Measurements from ENCODE around the gene SAP30BP. TPM values are rescaled to one million over a fixed set of nuclear protein-coding genes. Genes with fewer than 3 reads are reported as not detected.

Gene SAP30BP
- 106 TPM for total RNA-seq

DNA sequence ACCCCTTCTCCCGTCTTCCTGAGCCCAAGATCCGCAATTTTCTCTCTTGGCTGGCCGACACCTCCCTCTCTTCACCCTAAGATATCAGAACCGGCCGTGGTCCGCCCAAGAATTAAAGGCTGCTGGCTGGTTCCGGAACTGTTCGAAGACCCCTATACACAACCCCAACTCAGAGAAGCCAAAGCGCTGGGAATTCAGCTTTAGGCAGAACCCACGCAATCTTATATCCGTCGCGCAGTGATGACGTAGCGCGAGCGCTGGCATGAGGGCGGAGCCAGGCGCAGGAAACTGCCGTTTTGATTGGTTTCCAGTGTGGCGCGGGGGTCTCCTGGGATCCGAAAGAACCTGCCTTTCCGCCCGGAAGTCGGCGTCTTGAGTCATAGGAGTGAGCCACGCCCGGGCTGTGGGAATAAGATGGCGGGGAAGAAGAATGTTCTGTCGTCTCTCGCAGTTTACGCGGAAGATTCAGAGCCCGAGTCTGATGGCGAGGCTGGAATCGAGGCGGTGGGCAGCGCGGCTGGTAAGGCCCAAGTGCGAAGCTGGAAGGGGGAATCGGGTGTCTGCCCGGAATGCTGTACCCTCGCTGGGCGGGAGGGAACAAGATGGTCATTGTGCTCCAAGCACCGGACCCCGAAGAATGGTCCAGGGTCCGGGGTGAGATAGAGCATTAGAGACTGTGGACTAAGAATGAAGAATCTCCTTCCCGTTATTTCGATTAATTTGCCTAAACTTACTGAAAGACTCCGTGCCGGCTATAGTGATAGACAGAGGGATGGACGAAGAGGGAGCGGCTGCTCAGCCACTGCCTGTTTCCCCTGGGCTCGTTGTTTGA lies at the start of gene SAP30BP, which contains the start of gene RECQL5:
SAP30BP (plus strand) TSS at position 380 of the 832 bp plus-strand sequence; CDS start at position 415, 35 bp downstream.
RECQL5 (minus strand) TSS at position 196 of the 832 bp plus-strand sequence. CDS start 597 bp downstream, outside the sequence.
- DNase-seq (ENCODE audit: low spot score) = peak; percentile 99

DNA sequence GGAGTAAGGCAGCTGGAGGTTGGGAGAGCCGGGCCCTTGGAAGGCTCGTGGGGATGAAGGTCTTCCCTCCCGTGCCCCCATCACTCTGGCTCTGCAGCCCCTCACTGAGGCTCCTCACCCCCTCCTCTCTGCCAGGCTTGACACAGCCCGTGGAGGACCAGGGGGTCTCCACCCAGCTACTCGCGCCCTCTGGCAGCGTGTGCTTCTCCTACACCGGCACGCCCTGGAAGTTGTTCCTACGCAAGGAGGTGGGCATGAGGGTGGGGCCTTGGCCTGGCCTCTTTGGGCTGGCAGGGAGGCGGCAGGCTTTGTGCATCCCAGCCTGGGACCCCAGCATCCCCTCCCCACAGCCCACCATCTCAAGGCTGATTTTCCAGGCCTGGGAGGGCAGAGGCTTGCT lies 49.5 kb upstream of the SAP30BP start:
- no peak for DNase-seq (ENCODE audit: low spot score)

DNA sequence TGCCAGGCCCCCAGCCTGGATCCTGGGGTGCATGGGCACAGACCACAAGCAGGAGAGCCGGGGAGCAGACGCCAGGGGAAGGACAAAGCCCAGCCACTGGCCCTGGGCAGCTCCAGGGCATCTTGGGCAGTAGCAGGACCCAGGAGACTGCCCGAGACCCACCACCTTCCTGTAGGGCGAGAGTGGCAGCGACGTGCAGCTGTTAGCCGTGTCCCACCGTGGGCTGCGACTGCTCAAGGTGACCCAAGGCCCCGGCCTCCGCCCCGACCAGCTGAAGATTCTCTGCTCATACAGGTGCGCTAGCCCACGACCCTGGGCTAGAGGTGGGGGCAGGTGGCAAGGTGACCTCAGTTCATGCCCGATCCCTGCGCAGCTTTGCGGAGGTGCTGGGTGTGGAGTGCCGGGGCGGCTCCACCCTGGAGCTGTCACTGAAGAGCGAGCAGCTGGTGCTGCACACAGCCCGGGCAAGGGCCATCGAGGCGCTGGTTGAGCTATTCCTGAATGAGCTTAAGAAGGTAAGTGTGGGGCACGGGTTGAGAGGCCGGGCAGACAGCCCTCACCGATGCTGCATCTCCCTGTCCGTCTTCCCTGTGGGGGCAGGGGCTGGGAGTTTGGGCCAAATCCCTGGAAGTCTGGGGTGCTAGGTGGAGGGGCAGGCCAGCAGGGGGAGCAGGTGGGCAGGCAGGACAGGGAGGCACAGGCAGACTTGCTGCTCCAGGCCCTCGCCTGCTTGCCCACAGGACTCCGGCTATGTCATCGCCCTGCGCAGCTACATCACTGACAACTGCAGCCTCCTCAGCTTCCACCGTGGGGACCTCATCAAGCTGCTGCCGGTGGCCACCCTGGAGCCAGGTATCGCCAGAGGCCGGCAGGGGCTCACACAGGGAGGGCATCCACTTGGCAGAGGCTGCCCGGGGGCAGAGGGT lies 47.4 kb upstream of the SAP30BP start:
- DNase-seq (ENCODE audit: low spot score) = no peak

DNA sequence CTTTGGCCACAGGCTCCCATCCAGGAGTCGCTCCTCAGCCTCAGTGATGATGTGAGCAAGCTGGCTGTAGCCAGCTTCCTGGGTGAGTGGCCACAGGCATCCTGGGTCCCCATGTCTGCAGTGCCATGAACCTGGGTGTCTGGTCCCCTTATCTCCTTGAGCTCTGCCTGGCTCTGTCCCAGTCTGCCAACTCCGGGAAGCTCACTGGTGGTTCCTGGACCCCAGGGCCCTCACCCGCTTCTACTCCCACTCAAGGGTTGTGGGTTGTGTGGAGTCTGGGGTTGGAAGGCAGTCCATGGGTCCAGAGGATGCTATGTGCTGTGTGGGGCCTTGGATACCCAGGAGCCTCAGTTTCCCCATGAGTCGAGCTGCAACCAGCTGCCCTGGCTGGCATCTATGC lies 45.6 kb upstream of the SAP30BP start:
- DNase-seq (ENCODE audit: low spot score) = no peak

DNA sequence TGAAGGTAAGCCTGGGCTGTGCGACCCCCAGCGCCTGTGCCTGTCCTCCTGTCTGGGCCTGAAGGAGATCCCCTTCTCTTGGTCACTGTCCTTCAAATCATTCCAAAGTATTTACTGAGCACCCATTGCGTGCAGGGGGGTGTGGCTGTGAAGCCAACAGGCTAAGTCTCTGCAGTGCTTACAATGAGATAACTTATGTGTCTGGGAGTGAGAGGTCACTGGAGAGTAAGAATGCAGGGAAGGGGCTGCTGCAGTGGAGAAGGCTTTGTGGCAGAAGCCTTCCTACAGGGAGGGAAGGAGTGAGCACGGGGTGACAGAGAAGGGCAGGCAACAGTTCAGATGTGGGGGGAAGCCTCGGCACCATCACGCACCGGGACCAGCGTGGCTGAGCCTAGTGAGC lies 45.1 kb upstream of the SAP30BP start:
- no peak for DNase-seq (ENCODE audit: low spot score)

DNA sequence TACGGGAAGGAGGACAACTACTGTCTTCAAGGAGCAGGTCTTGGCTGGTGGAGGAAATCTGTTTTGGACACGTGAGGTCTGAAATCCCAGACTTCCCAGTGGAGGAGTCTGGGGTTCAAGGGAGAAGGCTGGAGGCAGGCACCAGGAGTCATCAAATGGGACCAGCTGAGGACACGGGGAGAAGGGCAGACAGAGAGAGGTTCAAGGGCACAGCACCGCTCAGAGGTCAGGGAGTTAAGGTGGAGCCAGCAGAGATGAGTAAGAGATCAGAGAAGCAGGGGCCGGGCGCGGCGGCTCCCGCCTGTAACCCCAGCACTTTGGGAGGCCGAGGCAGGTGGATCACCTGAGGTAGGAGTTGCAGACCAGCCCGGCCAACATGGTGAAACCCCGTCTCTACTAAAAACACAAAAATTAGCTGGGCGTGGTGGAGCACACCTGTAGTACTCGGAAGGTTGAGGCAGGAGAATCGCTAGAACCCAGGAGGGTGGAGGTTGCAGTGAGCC lies 44.3 kb upstream of the SAP30BP start:
- no peak for DNase-seq (ENCODE audit: low spot score)

DNA sequence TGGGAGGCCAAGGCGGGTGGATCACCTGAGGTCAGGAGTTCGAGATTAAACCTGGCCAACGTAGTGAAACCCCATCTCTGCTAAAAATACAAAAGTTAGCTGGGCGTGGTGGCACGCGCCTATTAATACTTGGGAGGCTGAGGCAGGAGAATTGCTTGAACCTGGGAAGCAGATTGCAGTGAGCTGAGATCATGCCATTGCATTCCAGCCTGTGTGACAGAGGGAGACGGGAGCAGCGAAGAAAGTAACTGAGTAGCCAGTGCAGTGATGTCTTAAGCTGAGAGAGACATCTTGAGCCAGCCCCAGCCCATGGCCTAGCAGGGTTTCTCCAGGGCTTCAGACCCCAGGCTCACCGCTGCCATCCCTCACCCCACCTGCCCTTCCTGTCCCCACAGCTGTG lies 43.8 kb upstream of the SAP30BP start:
- DNase-seq (ENCODE audit: low spot score) = no peak

DNA sequence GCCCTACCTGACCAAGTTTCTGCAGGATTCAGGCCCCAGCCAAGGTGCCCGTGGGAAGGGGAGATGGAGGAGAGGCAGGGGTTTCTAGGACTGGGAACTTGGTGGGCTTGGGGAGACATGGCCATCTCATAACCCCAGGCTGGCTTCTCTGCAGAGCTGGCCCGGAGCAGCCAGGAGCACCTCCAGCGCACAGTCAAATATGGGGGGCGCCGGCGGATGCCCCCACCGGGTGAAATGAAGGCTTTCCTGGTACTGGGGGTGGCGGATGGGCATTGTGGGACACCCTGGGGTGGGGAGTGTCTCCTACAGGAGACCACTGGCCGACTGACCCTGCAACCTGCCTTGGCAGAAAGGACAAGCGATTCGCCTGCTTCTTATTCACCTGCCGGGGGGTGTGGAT lies 43.1 kb upstream of the SAP30BP start:
- DNase-seq (ENCODE audit: low spot score) = no peak

DNA sequence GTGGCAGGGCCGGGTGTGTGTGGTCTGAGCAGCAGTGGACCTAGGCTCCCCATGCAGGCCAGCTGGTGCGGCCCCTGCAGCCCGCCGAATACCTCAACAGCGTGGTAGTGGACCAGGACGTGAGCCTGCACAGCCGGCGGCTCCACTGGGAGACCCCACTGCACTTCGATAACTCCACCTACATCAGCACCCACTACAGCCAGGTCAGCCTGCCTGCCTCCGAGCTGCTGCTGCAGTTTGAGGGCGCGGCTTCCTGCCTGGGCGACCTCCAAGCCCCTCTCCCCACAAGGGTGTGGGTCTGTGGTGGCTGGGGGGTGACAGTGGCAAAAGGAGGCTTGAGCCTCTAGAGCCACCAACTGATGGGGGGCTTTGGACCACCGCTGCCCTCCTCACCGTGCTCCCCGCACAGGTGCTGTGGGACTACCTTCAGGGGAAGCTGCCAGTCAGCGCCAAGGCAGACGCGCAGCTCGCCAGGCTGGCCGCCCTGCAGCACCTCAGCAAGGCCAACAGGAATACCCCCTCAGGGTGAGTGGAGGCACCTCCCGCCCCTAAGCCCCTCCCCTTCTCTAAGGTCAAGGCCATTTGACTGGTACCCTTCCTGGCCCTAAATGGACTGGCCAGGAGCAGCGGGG lies 42.3 kb upstream of the SAP30BP start:
- no peak for DNase-seq (ENCODE audit: low spot score)

DNA sequence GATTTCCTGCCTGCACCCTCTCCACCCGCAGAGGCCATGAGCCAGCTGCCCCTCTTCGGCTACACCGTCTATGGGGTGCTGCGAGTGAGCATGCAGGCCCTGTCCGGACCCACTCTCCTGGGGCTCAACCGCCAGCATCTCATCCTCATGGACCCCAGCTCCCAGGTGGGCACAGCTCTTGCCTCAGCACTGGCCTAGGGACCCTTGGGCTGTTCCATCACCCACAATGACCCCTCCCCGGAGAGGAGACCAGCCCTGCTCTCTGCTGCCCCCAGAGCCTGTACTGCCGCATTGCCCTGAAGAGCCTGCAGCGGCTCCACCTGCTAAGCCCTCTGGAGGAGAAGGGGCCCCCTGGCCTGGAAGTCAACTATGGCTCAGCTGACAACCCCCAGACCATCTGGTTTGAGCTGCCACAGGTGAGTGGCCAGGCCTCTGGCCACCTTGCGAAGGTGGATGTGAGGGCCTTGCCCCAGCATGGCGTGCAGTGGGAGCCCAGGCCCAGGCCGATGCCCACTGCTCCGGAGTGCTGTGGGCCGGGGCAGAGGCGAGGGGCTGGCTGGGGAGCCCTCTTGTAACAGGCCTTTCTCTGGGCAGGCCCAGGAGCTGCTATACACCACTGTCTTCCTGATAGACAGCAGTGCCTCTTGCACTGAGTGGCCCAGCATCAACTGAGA lies 41.2 kb upstream of the SAP30BP start:
- no peak for DNase-seq (ENCODE audit: low spot score)

DNA sequence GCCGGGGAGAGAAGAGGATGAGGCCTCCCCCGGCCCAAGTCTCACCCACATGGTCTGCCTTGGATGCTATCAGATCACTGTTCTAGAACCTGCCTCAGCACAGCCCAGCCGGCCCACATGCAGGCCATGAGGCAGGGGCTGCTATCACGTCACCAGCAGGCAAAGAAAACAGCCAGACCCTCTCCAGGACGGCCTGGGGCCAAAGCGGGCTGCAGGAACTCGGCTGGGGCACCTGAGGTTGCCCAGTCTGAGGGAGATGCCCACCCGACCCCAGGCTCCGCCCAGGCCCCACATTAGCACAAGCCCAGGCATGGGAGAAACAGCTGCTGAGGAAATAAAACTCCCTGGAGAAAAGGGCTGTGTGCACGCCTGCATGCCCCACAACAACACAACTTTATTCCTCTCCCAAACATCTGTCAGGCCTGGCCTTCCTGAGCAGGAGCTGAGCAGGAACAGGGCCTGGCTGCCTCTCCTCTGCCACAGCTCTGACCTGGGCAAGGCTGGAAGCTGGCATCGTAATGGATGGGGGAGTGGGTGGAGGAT lies 40.6 kb upstream of the SAP30BP start:
- DNase-seq (ENCODE audit: low spot score) = no peak

DNA sequence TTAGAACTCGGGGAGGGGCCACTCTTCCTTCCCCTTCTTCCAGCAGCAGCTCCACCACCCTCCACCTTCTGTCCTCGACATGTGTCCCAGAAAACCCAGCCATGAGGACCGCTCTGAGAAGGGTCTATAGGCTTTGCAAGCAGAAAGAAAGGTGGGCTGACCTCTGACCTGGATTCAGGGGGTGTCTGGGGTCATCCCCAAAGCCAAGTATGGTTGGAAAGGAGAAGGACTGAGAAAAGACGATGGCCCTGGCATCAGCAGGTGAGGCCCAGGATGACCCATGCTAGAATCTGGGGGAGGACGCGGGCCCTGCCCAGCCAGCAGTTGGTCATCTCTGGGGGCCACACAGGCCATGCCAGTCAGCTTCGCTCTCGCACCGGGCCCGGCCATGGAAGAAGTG lies 40.0 kb upstream of the SAP30BP start:
- no peak for DNase-seq (ENCODE audit: low spot score)

DNA sequence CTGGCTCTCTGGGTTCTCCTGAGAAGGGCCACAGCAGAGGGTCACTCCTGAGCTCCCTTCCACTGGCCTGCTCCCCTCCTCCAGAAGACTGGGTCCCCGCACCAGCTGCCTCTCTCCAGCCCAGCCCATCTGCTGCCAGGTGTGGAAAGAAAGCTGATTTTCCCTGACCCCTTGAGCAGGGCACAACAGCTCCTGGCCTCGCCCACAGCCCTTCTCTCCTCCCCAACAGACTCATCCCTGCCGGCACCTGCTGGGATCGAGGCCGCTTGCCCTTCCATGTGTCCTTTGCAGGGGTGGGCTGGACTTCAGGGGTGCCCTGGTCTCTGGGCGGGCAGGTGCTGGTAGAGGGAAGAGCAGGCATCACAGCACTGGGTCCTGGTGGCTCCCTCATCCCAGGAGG lies 38.7 kb upstream of the SAP30BP start:
- DNase-seq (ENCODE audit: low spot score) = no peak

DNA sequence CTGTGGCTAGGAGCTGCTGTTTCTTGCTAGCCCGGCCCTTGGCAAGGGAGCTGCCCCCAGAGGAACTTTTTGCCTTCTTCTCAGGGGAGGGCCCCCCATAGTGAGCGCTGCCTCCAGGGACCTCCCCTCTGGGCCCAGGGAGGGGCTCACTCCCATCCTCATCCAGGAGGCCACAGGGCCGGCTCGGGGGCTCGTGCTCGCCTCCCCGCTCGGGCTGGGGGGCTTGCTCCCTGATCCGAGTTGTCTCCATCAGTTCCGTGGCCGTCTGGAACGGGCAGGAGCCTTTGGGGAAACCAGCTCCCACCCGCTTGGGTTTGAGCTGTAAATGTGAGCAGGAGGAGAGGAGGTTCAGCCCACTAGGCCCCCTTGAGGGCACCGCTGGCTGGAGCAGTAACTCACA lies 38.0 kb upstream of the SAP30BP start:
- DNase-seq (ENCODE audit: low spot score) = no peak

DNA sequence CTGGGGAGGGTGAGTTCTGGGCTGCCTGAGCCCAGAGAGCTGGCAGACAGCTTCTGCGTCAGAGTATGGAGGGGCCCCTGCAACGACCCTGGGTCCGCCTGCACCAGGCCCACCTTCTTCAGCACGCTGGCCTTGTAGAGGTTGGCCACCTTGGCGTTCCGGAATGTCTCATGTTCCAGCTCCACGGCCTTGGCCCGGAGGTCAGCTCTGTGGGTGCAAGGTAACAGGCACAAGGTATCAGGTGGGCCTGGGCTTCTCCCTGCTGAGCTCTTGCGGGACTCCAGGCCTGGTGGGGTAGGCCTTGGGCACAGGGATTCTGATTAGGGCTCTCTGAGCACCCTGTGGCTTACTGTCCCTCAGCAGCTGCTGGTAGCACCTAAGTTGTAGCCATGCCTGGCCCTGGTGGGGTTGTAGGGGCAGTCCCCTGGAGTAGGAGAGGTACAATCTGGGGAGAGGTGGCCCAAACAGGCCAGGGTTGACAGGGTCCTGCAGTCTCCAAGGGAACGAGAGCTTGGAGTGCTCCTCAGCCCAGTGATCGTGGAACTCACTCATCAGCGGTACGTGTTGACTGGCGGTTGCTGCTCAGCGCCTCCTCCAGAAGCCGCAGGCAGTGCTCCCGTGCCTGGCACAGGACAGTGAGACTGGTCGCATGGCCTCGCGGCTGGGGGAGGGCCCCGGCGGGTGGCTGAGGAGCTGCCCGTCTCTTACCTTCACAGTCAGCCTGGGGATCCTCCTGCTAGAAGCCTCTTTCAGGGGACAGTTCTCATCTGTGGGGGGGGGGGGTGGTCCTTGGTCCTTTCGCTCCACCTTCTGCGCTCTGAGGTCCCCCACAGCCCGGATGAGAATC lies 36.8 kb upstream of the SAP30BP start:
- no peak for DNase-seq (ENCODE audit: low spot score)

DNA sequence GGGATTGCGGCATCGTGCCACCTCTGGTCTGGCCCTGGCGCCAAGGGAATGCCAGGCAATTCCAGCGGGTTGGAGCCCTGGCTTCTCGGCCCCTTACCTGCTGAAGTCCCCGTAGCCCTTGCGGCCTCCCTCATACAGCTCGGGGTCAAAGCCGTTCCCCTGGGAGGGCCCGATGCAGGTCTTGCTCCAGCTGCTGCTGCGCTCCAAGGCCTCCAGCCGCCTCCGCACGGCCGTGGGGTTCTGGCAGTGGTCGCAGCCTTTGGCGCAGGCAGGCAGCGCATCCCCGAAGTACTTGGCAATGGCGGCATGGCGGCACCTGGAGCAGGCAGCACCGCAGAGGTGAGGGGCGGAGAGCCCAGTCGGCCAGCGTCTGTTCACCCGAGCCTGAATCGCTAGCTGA lies 35.8 kb upstream of the SAP30BP start:
- DNase-seq (ENCODE audit: low spot score) = no peak

DNA sequence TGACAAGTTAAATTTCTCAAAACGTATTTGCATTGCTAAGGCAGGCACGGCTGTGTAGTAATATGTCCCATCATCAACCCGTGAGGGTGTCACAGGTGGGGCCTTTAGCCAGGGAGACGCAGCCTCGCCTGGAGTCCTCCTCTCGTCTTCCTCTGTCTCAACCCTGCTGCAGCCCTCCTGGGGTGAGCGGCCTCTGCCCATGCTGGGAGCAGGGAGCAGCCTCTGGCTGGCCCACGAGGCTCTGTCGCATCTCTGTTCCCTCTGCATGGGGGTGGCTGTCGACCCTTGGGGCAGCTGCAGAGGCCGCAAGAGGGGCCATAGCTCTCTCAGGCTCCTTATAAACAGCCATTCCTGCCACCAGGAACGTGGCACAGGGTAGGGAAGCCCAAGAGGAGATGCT lies 34.7 kb upstream of the SAP30BP start:
- no peak for DNase-seq (ENCODE audit: low spot score)

DNA sequence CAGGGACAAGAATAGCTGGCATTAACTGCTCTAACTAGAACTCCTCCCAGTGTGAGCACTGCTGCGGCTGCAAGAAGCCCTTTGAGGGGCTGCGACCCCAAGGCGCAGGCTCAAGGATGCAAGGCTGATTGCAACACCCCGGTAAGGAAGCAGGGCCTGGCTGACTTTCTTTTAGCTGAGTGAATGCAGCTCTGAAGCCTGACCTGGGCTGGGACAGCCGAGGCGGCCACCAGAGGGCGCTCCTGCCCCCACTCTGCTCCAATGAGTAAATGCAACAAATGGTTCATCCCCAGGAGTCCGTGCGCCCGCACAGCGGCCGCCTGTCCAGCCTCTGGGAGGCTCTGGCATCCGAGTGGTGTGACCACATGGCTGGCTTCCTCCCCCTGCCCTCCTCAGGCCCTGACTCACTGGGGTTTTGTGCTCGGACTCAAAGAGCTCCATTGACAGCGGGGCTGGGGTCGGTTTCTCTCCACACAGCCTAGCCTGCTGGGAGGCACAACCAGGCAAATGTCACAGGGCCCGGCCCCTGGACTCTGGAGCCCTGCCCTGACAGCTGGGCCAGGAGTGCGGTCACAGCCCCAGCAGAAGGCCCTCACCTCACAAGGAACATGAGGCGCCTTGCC lies 34.2 kb upstream of the SAP30BP start, which contains the start of gene SMIM5:
SMIM5 (plus strand) TSS at position 572 of the 623 bp plus-strand sequence. CDS start 6,768 bp downstream, outside the sequence.
- DNase-seq (ENCODE audit: low spot score) = peak; percentile 93
